Adrenal gland (tissue), 5 donors: Measurements from ENCODE around the gene ACTR5.

Source experiments
- POLR2A ChIP-seq, 2 donors: fragments of 450-650 bp; IDR thresholded peaks; one replicate each; pipeline ENCODE4 v1.6.1; 2017; ENCODE audit warnings: antibody characterized with exemption in 2 of 2, mild to moderate bottlenecking in 2 of 2, moderate library complexity in 1 of 2
- TF ChIP-seq, protein P1 (sequence below), 6 experiments: fragments of 450-650 bp in 4 of 6; fragments of 200-600 bp in 2 of 6; sonication (generic) in 1 of 6; IDR thresholded peaks; 1 replicate in 5 of 6; 2 replicates in 1 of 6; pipeline versions ENCODE4 v1.5.1 to v1.8.0; 2016 to 2021; ENCODE audit warnings: antibody characterized with exemption in 6 of 6, mild to moderate bottlenecking in 2 of 6, moderate library complexity in 1 of 6
- donor health status: DM: no; HTN: no; CAD: no.

DNA sequence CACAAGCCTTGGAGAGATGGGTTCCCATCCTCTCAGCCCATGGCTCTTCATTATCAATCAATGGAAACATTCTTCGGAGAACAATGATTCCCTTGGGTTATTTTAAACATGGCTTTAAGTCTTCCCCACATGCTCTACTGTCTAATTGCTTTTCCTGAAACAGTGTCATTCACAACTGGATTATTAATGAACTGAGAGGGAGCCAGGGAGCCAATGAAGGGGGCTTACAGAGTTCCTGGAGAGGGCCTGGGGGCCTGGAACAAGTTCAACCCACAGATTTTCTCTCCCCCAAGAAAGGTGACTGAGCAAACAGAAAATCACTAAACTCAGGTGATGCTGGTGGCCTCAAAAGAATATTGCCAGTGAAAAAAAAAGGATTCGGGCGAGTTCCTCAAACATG lies 56.0 kb downstream of the ACTR5 start:
- TF ChIP-seq, protein P1, sequence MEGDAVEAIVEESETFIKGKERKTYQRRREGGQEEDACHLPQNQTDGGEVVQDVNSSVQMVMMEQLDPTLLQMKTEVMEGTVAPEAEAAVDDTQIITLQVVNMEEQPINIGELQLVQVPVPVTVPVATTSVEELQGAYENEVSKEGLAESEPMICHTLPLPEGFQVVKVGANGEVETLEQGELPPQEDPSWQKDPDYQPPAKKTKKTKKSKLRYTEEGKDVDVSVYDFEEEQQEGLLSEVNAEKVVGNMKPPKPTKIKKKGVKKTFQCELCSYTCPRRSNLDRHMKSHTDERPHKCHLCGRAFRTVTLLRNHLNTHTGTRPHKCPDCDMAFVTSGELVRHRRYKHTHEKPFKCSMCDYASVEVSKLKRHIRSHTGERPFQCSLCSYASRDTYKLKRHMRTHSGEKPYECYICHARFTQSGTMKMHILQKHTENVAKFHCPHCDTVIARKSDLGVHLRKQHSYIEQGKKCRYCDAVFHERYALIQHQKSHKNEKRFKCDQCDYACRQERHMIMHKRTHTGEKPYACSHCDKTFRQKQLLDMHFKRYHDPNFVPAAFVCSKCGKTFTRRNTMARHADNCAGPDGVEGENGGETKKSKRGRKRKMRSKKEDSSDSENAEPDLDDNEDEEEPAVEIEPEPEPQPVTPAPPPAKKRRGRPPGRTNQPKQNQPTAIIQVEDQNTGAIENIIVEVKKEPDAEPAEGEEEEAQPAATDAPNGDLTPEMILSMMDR (IDR thresholded peaks at IDR 0.05), result no peak
- no peak for TF ChIP-seq POLR2A (IDR thresholded peaks at IDR 0.05)
